ENCODE measurements around the gene ITPRIP. TPM values are rescaled to one million over a fixed set of nuclear protein-coding genes. Genes with fewer than 3 reads are reported as not detected.

ITPRIP gene
- total RNA-seq, 1 donor from 2014 or later, result 1.6 TPM

- H2AFZ ChIP-seq (replicated peaks), result no peak overlapping the region
- H3K79me2 ChIP-seq (ENCODE audit: low read depth), result no peaks in the 10 kb centered on the region
- peaks cover 9% of the 10 kb centered on the region for H3K27me3 ChIP-seq
- Mint-ChIP-seq H3K9me3 (no peaks in the 10 kb centered on the region), H3K4me3 (no peak overlapping the region), H3K36me3 (no peaks in the 10 kb centered on the region), H3K27me3 (ENCODE audit: insufficient read depth, low read depth) (no peaks in the 10 kb centered on the region), H3K27ac (no peak overlapping the region), H3K4me1 (peaks cover 6% of the 10 kb centered on the region)
- DNase-seq (ENCODE audit: low spot score), result no peak
- no peaks in the 10 kb centered on the region for H3K36me3 ChIP-seq
- no peak overlapping the region for H3K27ac ChIP-seq
- H3F3A ChIP-seq (ENCODE audit: low read depth), result no peaks in the 10 kb centered on the region
- no peak overlapping the region for H3K9ac ChIP-seq
- H3K4me1 ChIP-seq, result no peaks in the 10 kb centered on the region
- H3K9me3 ChIP-seq (ENCODE audit: low read depth), result no peaks in the 10 kb centered on the region
- no peak overlapping the region for H3K4me2 ChIP-seq
- TF ChIP-seq, protein P1, sequence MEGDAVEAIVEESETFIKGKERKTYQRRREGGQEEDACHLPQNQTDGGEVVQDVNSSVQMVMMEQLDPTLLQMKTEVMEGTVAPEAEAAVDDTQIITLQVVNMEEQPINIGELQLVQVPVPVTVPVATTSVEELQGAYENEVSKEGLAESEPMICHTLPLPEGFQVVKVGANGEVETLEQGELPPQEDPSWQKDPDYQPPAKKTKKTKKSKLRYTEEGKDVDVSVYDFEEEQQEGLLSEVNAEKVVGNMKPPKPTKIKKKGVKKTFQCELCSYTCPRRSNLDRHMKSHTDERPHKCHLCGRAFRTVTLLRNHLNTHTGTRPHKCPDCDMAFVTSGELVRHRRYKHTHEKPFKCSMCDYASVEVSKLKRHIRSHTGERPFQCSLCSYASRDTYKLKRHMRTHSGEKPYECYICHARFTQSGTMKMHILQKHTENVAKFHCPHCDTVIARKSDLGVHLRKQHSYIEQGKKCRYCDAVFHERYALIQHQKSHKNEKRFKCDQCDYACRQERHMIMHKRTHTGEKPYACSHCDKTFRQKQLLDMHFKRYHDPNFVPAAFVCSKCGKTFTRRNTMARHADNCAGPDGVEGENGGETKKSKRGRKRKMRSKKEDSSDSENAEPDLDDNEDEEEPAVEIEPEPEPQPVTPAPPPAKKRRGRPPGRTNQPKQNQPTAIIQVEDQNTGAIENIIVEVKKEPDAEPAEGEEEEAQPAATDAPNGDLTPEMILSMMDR (IDR thresholded peaks at IDR 0.05), result no peak
- TF ChIP-seq EZH2 (IDR thresholded peaks at IDR 0.05) (no peak), EZH2phosphoT487 (IDR thresholded peaks at IDR 0.05) (no peak)
- no peaks in the 10 kb centered on the region for H4K20me1 ChIP-seq (ENCODE audit: low read depth)
- H3K4me3 ChIP-seq, result no peak overlapping the region
Measured at GRCh38 chr10:104347295-104348045, 9.2 kb upstream of the ITPRIP start.

- Histone ChIP-seq H3K36me3 (no peaks in the 10 kb centered on the region), H3K4me1 (no peaks in the 10 kb centered on the region), H3K4me2 (no peak overlapping the region), H3F3A (ENCODE audit: low read depth) (no peaks in the 10 kb centered on the region), H3K79me2 (ENCODE audit: low read depth) (no peaks in the 10 kb centered on the region), H2AFZ (replicated peaks) (no peak overlapping the region), H4K20me1 (ENCODE audit: low read depth) (no peaks in the 10 kb centered on the region), H3K4me3 (no peak overlapping the region), H3K27me3 (peaks cover 5% of the 10 kb centered on the region), H3K27ac (no peak overlapping the region), H3K9ac (no peak overlapping the region), H3K9me3 (ENCODE audit: low read depth) (no peaks in the 10 kb centered on the region)
- DNase-seq (ENCODE audit: low spot score), result no peak
- Mint-ChIP-seq H3K4me1 (peaks cover 6% of the 10 kb centered on the region), H3K27me3 (ENCODE audit: insufficient read depth, low read depth) (no peaks in the 10 kb centered on the region), H3K9me3 (no peaks in the 10 kb centered on the region), H3K27ac (no peak overlapping the region), H3K36me3 (no peaks in the 10 kb centered on the region), H3K4me3 (no peak overlapping the region)
- TF ChIP-seq, protein P1 (IDR thresholded peaks at IDR 0.05), result no peak
- no peak for TF ChIP-seq EZH2 (IDR thresholded peaks at IDR 0.05)
- TF ChIP-seq EZH2phosphoT487 (IDR thresholded peaks at IDR 0.05), result no peak
Measured at GRCh38 chr10:104345941-104346340, 7.7 kb upstream of the ITPRIP start.

GRCh38 chr10:104345515-104345914, 7.2 kb upstream of the ITPRIP start:
- Mint-ChIP-seq H3K9me3 (no peaks in the 10 kb centered on the region), H3K4me3 (no peak overlapping the region)
- peaks cover 9% of the 10 kb centered on the region for H3K27me3 ChIP-seq

More at GRCh38 chr10:104345515-104345914, 7.2 kb upstream of the ITPRIP start:
- H3F3A ChIP-seq (ENCODE audit: low read depth), result peaks cover 1% of the 10 kb centered on the region
- H3K27ac ChIP-seq, result no peak overlapping the region
- H3K9ac ChIP-seq, result no peak overlapping the region
- Mint-ChIP-seq H3K27me3 (ENCODE audit: insufficient read depth, low read depth) (no peaks in the 10 kb centered on the region), H3K27ac (no peak overlapping the region), H3K4me1 (peaks cover 6% of the 10 kb centered on the region), H3K36me3 (no peaks in the 10 kb centered on the region)
- H4K20me1 ChIP-seq (ENCODE audit: low read depth), result no peaks in the 10 kb centered on the region
- no peaks in the 10 kb centered on the region for H3K4me1 ChIP-seq
- H2AFZ ChIP-seq (replicated peaks), result no peak overlapping the region
- no peaks in the 10 kb centered on the region for H3K79me2 ChIP-seq (ENCODE audit: low read depth)
- no peak for TF ChIP-seq EZH2 (IDR thresholded peaks at IDR 0.05)
- TF ChIP-seq, protein P1 (IDR thresholded peaks at IDR 0.05), result no peak
- no peak for TF ChIP-seq EZH2phosphoT487 (IDR thresholded peaks at IDR 0.05)
- H3K4me3 ChIP-seq, result no peak overlapping the region
- no peaks in the 10 kb centered on the region for H3K9me3 ChIP-seq (ENCODE audit: low read depth)
- DNase-seq (ENCODE audit: low spot score), result no peak
- H3K4me2 ChIP-seq, result no peak overlapping the region
- no peaks in the 10 kb centered on the region for H3K36me3 ChIP-seq

Measured in neural progenitor cell (in vitro differentiated cells).